Measurements from ENCODE around the gene DPYSL3.

DNA sequence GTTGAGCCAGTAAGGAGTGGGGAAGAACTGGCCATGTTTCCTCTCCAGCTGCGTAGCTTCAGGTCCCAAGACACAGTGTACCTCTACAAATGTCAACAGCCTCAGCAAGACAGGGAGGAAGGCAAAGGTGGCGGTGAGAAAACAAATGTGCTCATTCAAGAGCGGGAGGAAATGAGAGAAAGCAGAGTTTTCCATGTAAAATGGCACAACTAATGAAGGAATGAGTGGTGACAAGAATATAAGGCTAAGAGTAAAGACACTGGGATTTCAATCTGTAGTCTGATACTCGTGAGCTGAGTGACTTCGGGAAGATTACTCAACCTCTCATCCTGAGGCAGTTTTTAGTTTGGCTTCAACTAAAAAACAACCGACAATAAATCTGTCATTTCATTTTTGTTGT lies 67.6 kb downstream of the DPYSL3 start:
- no peak for TF ChIP-seq POLR2AphosphoS5 (IDR thresholded peaks at IDR 0.05; ENCODE audit: low read depth)
- TF ChIP-seq, protein P1, sequence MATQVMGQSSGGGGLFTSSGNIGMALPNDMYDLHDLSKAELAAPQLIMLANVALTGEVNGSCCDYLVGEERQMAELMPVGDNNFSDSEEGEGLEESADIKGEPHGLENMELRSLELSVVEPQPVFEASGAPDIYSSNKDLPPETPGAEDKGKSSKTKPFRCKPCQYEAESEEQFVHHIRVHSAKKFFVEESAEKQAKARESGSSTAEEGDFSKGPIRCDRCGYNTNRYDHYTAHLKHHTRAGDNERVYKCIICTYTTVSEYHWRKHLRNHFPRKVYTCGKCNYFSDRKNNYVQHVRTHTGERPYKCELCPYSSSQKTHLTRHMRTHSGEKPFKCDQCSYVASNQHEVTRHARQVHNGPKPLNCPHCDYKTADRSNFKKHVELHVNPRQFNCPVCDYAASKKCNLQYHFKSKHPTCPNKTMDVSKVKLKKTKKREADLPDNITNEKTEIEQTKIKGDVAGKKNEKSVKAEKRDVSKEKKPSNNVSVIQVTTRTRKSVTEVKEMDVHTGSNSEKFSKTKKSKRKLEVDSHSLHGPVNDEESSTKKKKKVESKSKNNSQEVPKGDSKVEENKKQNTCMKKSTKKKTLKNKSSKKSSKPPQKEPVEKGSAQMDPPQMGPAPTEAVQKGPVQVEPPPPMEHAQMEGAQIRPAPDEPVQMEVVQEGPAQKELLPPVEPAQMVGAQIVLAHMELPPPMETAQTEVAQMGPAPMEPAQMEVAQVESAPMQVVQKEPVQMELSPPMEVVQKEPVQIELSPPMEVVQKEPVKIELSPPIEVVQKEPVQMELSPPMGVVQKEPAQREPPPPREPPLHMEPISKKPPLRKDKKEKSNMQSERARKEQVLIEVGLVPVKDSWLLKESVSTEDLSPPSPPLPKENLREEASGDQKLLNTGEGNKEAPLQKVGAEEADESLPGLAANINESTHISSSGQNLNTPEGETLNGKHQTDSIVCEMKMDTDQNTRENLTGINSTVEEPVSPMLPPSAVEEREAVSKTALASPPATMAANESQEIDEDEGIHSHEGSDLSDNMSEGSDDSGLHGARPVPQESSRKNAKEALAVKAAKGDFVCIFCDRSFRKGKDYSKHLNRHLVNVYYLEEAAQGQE (IDR thresholded peaks at IDR 0.05; ENCODE audit: insufficient replicate concordance, low read depth) = no peak
